Prostate gland (tissue), 2 donors: ENCODE results near the gene SLC38A3.

ENCODE experiments used
- POLR2A ChIP-seq: fragments of 450-650 bp; IDR thresholded peaks from one replicate; pipeline ENCODE4 v1.6.1; 2016; ENCODE audit warnings: antibody characterized with exemption, mild to moderate bottlenecking
- POLR2AphosphoS5 ChIP-seq: sonication (generic); formaldehyde crosslinking; IDR thresholded peaks from one replicate; pipeline ENCODE4 v1.6.1; 2017; ENCODE audit warnings: antibody characterized with exemption
- TF ChIP-seq, protein P1 (sequence below), 4 experiments: fragments of 200-600 bp in 2 of 4; fragments of 450-650 bp in 2 of 4; sonication (generic) in 2 of 4; IDR thresholded peaks; 1 replicate in 3 of 4; 2 replicates in 1 of 4; pipeline ENCODE4 v1.5.1; 2016 to 2019; ENCODE audit warnings: antibody characterized with exemption in 4 of 4, mild to moderate bottlenecking in 2 of 4, moderate library complexity in 2 of 4

DNA sequence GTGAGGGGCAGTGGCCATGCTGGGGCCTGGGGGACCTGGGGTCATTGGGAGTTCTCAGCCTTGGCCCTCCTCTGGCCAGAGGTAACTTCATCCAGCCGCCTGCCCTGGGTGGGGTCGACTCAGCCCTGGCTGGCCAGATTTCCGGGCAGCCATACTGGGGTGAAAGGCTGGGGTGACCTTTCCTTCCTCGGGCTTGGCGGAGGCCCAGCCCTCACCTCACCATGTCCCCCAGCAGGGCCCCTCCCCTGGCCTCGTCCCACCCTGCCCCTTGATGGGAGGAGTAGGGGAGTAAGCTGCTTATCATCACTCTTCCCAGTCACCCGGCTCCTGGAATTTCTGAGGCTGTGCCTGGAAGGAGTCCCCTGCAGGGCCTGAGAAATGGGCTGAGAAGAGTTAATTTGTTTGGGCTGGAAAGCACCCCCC, 44.5 kb upstream of the SLC38A3 start:
- TF ChIP-seq, protein P1, sequence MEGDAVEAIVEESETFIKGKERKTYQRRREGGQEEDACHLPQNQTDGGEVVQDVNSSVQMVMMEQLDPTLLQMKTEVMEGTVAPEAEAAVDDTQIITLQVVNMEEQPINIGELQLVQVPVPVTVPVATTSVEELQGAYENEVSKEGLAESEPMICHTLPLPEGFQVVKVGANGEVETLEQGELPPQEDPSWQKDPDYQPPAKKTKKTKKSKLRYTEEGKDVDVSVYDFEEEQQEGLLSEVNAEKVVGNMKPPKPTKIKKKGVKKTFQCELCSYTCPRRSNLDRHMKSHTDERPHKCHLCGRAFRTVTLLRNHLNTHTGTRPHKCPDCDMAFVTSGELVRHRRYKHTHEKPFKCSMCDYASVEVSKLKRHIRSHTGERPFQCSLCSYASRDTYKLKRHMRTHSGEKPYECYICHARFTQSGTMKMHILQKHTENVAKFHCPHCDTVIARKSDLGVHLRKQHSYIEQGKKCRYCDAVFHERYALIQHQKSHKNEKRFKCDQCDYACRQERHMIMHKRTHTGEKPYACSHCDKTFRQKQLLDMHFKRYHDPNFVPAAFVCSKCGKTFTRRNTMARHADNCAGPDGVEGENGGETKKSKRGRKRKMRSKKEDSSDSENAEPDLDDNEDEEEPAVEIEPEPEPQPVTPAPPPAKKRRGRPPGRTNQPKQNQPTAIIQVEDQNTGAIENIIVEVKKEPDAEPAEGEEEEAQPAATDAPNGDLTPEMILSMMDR (IDR thresholded peaks at IDR 0.05) = no peak
- TF ChIP-seq POLR2A (no peak), POLR2AphosphoS5 (no peak)
